Upper lobe of left lung (tissue), 4 donors: Measurements from ENCODE around the gene GRIK4.

Experiments used
- CTCF ChIP-seq, 6 experiments: fragments of 450-650 bp in 4 of 6; fragments of 200-600 bp in 2 of 6; sonication (generic) in 2 of 6; IDR thresholded peaks; one replicate each; pipeline ENCODE4 v1.5.1; 2016 to 2019; ENCODE audit warnings: antibody characterized with exemption in 6 of 6
- POLR2A ChIP-seq, 4 donors: fragments of 450-650 bp; IDR thresholded peaks; one replicate each; pipeline ENCODE4 v1.5.1; 2016 to 2017; ENCODE audit warnings: antibody characterized with exemption in 4 of 4, mild to moderate bottlenecking in 2 of 4
- POLR2AphosphoS5 ChIP-seq, 2 donors: sonication (generic); formaldehyde crosslinking; IDR thresholded peaks; one replicate each; pipeline ENCODE4 v1.5.1; 2017; ENCODE audit warnings: antibody characterized with exemption in 2 of 2

- no peak for TF ChIP-seq POLR2A (IDR thresholded peaks at IDR 0.05)
- no peak for TF ChIP-seq CTCF (IDR thresholded peaks at IDR 0.05)
- TF ChIP-seq POLR2AphosphoS5 (IDR thresholded peaks at IDR 0.05): no peak
Observed at GRCh38 chr11:120869097-120869496, 357.5 kb downstream of the GRIK4 start.
